Smooth muscle cell of the brain vasculature (primary cell): Measurements from ENCODE around the gene PAX5.
"Not testable (repeated sequence)": the region's sequence is repeated elsewhere in the genome, so short reads cannot be mapped to it uniquely, and the experiment has no call there.

Source experiments
- DNase-seq: peaks from one replicate; pipeline ENCODE4 v3.0.0-alpha.2; 2012; ENCODE audit warnings: low read depth, low spot score

PAX5 gene

DNA sequence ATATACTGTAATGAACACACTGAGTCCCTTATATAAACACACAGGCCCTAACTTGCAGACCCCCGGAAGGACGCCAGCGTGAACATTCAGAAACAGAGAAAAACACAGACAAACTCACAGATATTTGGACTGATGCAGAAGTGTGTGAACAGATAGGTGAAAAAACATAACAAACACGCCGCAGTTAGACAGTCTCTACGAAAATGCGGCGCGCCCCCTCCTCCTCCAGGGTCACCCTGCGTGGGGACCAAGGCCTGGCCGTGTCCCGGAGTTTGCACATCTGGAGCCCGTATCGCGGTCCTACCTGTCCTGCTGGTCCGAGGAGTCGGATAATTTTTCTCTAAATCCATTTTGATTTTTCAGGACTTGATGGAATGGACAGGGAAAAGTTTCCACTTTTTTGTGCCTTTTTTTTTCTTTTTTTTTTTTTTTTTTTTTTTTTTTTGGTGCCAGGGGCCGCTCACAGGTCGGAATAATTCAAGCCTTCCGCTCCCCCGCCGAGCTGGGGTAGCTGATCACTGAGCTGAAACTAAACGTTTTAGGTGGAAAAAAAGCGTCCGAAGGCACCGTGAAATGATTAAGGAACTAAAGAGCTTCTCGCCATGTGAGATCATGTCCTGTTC is at the start of gene PAX5:
Gene PAX5 (minus strand): TSS at position 587 of the 623 bp plus-strand sequence. CDS start 237 bp downstream, at position 350.
- no peak for DNase-seq

DNA sequence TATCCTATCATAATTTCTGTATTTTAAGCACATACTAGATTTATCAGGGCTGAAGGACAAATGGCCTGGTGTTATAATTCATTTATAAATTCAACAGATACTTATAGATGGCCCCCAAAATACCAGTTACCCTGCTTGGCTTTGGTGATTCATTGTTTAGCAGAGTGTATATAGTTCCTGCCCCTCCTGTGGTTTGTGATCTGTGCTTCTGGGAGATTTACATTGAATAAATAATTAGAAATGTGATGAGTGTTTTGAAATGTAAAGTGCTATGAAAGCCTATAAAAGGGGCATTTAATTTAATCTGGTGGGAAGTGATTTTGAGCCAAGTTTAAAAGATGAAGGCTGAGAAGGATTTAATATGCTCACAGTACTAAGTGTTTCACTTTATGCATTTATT is 49.6 kb upstream of the PAX5 start:
- no peak for DNase-seq

- DNase-seq: no peak
Measured at GRCh38 chr9:37082214-37082765, 48.2 kb upstream of the PAX5 start.

- not testable (repeated sequence) for DNase-seq
Measured at GRCh38 chr9:37081507-37081906, 47.4 kb upstream of the PAX5 start.

DNA sequence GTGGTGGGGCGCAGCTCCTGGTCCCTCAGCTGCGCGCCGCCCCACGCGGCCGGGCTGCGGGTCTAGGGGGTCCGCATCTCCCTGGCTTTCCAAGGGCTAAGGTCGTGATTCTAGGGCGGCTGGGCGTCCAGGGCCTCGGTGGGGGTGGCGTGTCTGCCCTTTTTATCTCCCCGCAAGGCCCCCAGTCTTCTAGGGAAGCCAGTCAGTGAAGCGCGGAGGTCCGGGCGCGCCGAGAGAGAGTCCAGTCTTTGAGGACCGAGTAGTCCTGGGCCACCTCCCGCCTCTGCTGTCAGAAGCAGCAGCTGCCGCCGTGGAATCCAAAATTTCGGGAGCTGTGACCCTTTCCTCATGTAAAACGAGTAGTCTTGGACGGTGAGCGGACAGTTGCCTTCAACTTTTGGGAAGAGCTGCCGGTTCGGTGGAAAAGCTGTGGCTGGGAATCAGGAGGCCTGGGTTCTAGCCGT is 46.1 kb upstream of the PAX5 start:
- DNase-seq: not testable (repeated sequence)

- DNase-seq: peak; percentile 77
Measured at GRCh38 chr9:37079370-37080164, 45.5 kb upstream of the PAX5 start.

GRCh38 chr9:37074790-37075189 is 40.7 kb upstream of the PAX5 start:
- not testable (repeated sequence) for DNase-seq

- no peak for DNase-seq
Measured at GRCh38 chr9:37066139-37066725, 32.2 kb upstream of the PAX5 start.

- DNase-seq: no peak
Measured at GRCh38 chr9:37062336-37062735, 28.3 kb upstream of the PAX5 start.

DNA sequence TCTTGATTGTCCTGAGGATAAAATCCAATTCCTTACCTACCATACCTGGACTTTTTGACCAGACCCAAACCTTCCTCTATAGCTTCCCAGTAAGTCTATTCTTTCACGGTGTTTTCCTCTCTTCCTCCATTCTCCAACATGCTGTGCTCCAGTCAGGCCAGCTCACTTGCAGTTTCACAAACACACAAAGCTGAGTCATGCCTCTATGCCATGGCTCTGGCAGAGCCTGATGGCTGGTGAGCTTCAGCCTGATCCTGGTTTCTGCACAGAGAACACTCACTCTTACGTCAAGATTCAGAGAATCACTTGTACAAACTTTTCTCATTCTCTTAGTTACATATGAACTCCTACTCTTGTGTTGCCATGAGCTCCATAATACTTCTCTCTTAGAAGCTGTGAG is 27.7 kb upstream of the PAX5 start:
- no peak for DNase-seq

DNA sequence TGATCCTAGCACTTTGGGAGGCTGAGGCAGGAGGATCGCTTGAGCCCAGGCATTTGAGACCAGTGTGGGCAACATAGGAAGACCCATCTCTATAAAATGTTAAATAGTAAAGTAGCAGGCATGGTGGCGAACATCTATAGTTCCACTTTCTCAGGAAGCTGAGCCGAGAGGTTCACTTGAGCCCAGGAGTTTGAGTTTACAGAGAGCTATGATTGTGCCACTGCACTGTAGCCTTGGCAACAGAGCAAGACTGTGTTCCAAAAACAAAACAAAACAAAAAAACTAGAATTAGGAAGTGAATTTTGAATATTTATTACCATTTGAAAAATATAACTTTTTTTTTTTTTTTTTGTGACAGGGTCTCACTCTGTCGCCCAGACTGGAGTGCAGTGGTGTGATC is 26.8 kb upstream of the PAX5 start:
- no peak for DNase-seq

DNA sequence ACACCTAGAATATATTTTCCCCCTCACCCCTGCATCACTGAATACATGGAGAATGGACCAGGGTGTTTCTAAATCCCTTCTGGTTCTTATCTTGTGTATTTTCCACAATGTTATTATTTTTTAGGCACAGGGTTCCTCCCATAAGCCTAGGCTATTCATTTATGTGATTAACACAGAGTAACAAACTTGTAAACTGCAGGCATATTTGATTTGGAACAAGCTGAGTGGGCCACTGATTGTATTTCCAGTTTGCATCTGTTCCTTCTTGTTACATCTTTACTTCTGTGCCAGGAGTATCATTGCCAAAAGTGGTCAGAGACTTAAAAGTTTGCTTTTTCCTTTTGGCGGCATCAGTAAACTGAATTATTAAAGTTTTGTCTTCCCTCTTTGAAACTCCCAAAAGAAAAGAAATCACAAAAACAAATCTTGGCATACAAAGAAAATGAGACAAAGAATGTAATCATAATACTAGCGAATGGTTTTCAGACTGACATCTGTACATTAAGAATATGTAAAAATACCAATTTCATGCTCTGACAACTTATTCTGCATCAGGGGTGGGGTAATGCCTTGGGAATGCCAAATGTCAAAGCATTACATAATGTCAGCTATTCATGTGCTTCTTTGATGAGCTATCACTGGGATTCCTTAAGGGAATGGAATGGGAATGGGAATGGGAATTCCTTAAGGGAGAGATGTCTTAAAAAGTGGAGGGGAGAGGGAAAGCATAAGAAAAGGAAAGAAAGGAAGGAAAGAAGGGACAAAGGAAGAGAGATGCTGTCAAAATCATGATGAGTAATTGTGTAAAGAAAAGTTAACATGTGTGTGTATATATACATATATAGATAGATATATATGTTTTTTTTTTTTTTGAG is 22.2 kb upstream of the PAX5 start:
- DNase-seq: no peak

GRCh38 chr9:37054363-37054720 is 20.3 kb upstream of the PAX5 start:
- DNase-seq: not testable (repeated sequence)

DNA sequence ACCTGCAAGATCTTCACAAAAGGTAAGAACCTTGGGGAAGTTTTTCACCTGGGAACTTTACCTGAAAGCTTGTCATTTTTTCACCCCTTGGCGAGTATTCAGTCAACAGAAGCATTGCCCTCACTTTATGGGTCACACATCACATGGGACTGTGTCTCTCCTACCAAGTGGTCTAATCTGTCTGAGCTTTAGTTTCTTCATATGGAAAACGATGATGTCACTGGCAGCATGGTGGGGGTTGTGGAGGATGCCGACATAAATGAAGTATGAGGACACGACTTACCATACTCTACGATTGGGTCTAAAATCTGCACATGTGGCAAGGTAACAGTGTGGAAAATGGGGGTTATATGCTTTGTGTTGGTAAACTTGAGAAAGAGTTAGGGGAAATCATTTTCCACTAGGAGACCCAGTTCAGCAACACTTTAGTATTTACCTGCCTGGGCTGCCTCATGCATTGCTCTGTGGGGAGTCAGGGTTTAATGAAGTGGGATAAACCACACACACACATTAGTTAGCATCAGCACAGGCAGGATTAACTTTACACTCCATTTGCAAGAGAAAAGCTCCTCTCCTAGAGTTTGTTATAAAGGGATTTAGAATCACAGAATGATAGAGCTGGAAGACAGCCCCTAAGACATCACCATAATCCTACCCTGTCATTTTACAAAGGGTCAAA is 19.8 kb upstream of the PAX5 start:
- DNase-seq: no peak

GRCh38 chr9:37046683-37047082 is 12.6 kb upstream of the PAX5 start:
- DNase-seq: no peak

GRCh38 chr9:37042421-37042820 is 8.4 kb upstream of the PAX5 start:
- no peak for DNase-seq

DNA sequence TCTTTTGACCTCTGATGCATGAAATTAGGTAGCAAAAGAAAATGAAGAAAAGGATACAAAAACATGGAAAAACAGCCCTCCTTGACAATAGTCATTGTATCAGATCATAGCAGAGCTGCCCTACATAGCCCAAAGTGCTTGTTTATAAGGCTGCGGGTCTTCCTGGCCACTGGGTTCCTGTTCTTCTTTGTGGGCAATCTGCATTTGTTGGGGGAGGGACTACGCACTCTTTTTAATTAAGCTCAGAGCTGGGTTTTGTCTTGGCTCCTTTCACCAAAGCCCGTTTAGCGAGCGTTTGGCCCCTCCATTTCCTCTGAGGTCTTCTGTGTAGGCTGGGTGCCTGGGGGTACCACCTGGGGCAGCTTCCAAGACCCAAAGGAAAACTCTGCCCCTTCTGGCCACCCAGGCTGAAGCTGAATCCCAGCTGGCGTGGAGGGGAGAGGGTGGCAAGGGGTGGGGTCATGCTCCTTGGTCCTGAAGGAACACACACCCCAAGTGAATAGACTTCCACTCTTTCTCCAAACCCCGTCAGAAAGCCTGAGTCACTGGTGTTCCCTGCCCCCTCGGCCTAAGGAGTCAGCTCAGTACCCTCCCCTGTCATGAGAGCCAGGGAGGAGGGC is 6.5 kb upstream of the PAX5 start:
- DNase-seq: no peak

- DNase-seq: no peak
Measured at GRCh38 chr9:37038943-37039464, 4.9 kb upstream of the PAX5 start.

- DNase-seq: no peak
Measured at GRCh38 chr9:37038302-37038942, 4.4 kb upstream of the PAX5 start.
